HCT116 (cell line): ENCODE data around the gene PARP9. TPM values are rescaled to one million over a fixed set of nuclear protein-coding genes. Genes with fewer than 3 reads are reported as not detected.
A peak's percentile ranks its signal among the peaks of the same experiment; 100 is the strongest.

Experiments used
- ATAC-seq: fragments of 200-7000 bp; cut with Tn5 transposase; 2 replicates; pipeline ENCODE4 v1.9.1; 2020; ENCODE audit warnings: mild to moderate bottlenecking, moderate library complexity
- BruUV-seq: library from RNA; stranded (reverse); fragments of 400-500 nt; replicated peaks from 2 replicates; lab custom pipeline; 2021; lab: Mats Ljungman, UMichigan
- CTCF ChIA-PET: fragments of 300-600 bp; sonication (Branson Sonifier 250); formaldehyde crosslinking; loops from one replicate; lab custom pipeline; 2021; ENCODE audit warnings: antibody characterized with exemption; lab: Charles Lee
- POLR2A ChIA-PET: fragments of 300-600, 350-600 bp; sonication (Branson Sonifier 250); formaldehyde crosslinking; loops from one replicate; lab custom pipeline; 2021; ENCODE audit warnings: antibody characterized with exemption; lab: Charles Lee
- RAD21 ChIA-PET, 2 experiments: fragments of 300-600 bp; sonication (Branson Sonifier 250); formaldehyde crosslinking; loops; one replicate each; lab custom pipeline; 2023; ENCODE audit warnings: low total read pairs in 2 of 2; ENCODE audit not compliant: uncharacterized antibody in 2 of 2, unreplicated experiment in 2 of 2, low non-redundant PET in 1 of 2; lab: Charles Lee
- DNase-seq: peaks from one replicate; pipeline ENCODE4 v3.0.0-alpha.2; 2010; ENCODE audit warnings: low read depth, low spot score
- H2AFZ ChIP-seq: fragments of 200-600 bp; shearing (Covaris generic), sonication (generic); 2 replicates; pipeline ENCODE4 v1.6.1; 2017; ENCODE audit warnings: low read depth, mixed run types, mixed read lengths, antibody characterized with exemption, low read length; ENCODE audit not compliant: poor library complexity, severe bottlenecking
- H3K27ac ChIP-seq: 2 replicates; pipeline ENCODE4 v1.5.1; 2012; ENCODE audit warnings: low read depth, low read length
- H3K27me3 ChIP-seq: fragments of 200-600 bp; sonication (generic); 2 replicates; pipeline ENCODE4 v1.6.1; 2016; ENCODE audit warnings: mixed run types, low read length, mixed read lengths; ENCODE audit not compliant: insufficient read depth
- H3K36me3 ChIP-seq, 2 experiments: fragments of 200-500 bp in 1 of 2; fragments of 200-600 bp in 1 of 2; sonication (Bioruptor generic) in 1 of 2; sonication (generic) in 1 of 2; 2 replicates each; pipeline versions ENCODE4 v1.5.1 to v1.6.1; 2014 to 2016; ENCODE audit warnings: low read length in 2 of 2, inconsistent platforms in 1 of 2, mixed read lengths in 1 of 2, mixed run types in 1 of 2; ENCODE audit not compliant: insufficient read depth in 2 of 2, control insufficient read depth in 1 of 2
- H3K4me1 ChIP-seq, 2 experiments: fragments of 200-600 bp in 1 of 2; sonication (generic) in 1 of 2; 2 replicates each; pipeline versions ENCODE4 v1.5.1 to v1.6.1; 2012 to 2017; ENCODE audit warnings: low read length in 2 of 2, inconsistent platforms in 1 of 2, mild to moderate bottlenecking in 1 of 2, mixed read lengths in 1 of 2, mixed run types in 1 of 2, moderate library complexity in 1 of 2; ENCODE audit not compliant: insufficient read depth in 2 of 2, control insufficient read depth in 1 of 2
- H3K4me2 ChIP-seq: fragments of 200-600 bp; sonication (generic); 2 replicates; pipeline ENCODE4 v1.6.1; 2017; ENCODE audit warnings: mixed run types, low read length, mixed read lengths
- H3K4me3 ChIP-seq, 2 experiments: fragments of 200-600 bp in 1 of 2; sonication (generic) in 1 of 2; replicated peaks in 1 of 2; 2 replicates each; pipeline ENCODE4 v1.5.1; 2011 to 2016; ENCODE audit warnings: low read length in 2 of 2, control low read depth in 1 of 2, low read depth in 1 of 2, mild to moderate bottlenecking in 1 of 2, mixed read lengths in 1 of 2, mixed run types in 1 of 2
- H3K79me2 ChIP-seq: fragments of 200-600 bp; sonication (generic); 2 replicates; pipeline ENCODE4 v1.6.1; 2017; ENCODE audit warnings: mild to moderate bottlenecking, mixed run types, low read length, moderate library complexity, mixed read lengths; ENCODE audit not compliant: insufficient read depth
- H3K9ac ChIP-seq: fragments of 200-600 bp; sonication (generic); 2 replicates; pipeline ENCODE4 v1.6.1; 2016; ENCODE audit warnings: low read length, mixed read lengths
- H3K9me2 ChIP-seq: fragments of 200-600 bp; sonication (generic), shearing (Covaris generic); 2 replicates; pipeline ENCODE4 v1.6.1; 2017; ENCODE audit warnings: mixed run types, mild to moderate bottlenecking, moderate library complexity; ENCODE audit not compliant: insufficient read depth
- H3K9me3 ChIP-seq, 2 experiments: fragments of 200-500 bp in 1 of 2; fragments of 200-600 bp in 1 of 2; sonication (Bioruptor generic) in 1 of 2; sonication (generic) in 1 of 2; 2 replicates each; pipeline ENCODE4 v1.6.1; 2014 to 2017; ENCODE audit warnings: low read length in 2 of 2, mixed read lengths in 2 of 2, inconsistent platforms in 1 of 2, low read depth in 1 of 2, mild to moderate bottlenecking in 1 of 2, mixed run types in 1 of 2, moderate library complexity in 1 of 2; ENCODE audit not compliant: control insufficient read depth in 1 of 2, insufficient read depth in 1 of 2
- H4K20me1 ChIP-seq: fragments of 200-600 bp; sonication (generic), shearing (Covaris generic); 2 replicates; pipeline ENCODE4 v1.6.1; 2017; ENCODE audit warnings: mixed run types, mild to moderate bottlenecking, moderate library complexity; ENCODE audit not compliant: insufficient read depth
- ATF3 ChIP-seq: IDR thresholded peaks from 2 replicates; pipeline ENCODE4 v1.6.1; 2012
- CBX3 ChIP-seq: IDR thresholded peaks from 2 replicates; pipeline ENCODE4 v1.6.1; 2012; ENCODE audit warnings: low read depth
- CEBPB ChIP-seq: IDR thresholded peaks from 2 replicates; pipeline ENCODE4 v1.6.1; 2012; ENCODE audit warnings: low read depth
- CTCF ChIP-seq, 3 experiments: fragments of 200-600 bp in 1 of 3; sonication (generic) in 1 of 3; IDR thresholded peaks in 2 of 3; conservative IDR thresholded peaks in 1 of 3; 2 replicates each; pipeline ENCODE4 v1.5.1; 2012 to 2017; ENCODE audit warnings: low read depth in 2 of 3, low read length in 2 of 3, antibody characterized with exemption in 1 of 3, borderline replicate concordance in 1 of 3, control low read depth in 1 of 3, mild to moderate bottlenecking in 1 of 3, mixed read lengths in 1 of 3, mixed run types in 1 of 3, moderate library complexity in 1 of 3; ENCODE audit not compliant: insufficient read depth in 1 of 3
- EGR1 ChIP-seq: IDR thresholded peaks from 2 replicates; pipeline ENCODE4 v1.6.1; 2012; ENCODE audit warnings: low read depth
- ELF1 ChIP-seq: IDR thresholded peaks from 2 replicates; pipeline ENCODE4 v1.6.1; 2012; ENCODE audit warnings: low read depth, borderline replicate concordance
- EZH2 ChIP-seq: fragments of 200-600 bp; sonication (generic); IDR thresholded peaks from 2 replicates; pipeline ENCODE4 v1.6.1; 2017; ENCODE audit warnings: antibody characterized with exemption, mixed run types
- EZH2phosphoT487 ChIP-seq: fragments of 200-600 bp; IDR thresholded peaks from 2 replicates; pipeline ENCODE4 v1.6.1; 2018; ENCODE audit warnings: antibody characterized with exemption, borderline replicate concordance
- FOSL1 ChIP-seq: IDR thresholded peaks from 2 replicates; pipeline ENCODE4 v1.6.1; 2012; ENCODE audit warnings: low read depth
- JUND ChIP-seq: IDR thresholded peaks from 2 replicates; pipeline ENCODE4 v1.6.1; 2012
- MAX ChIP-seq: IDR thresholded peaks from 2 replicates; pipeline ENCODE4 v1.6.1; 2012
- POLR2A ChIP-seq: IDR thresholded peaks from 2 replicates; pipeline ENCODE4 v1.7.0; 2011; ENCODE audit warnings: borderline replicate concordance; ENCODE audit not compliant: insufficient read depth, insufficient read length; ENCODE audit errors: extremely low read depth
- POLR2AphosphoS5 ChIP-seq: IDR thresholded peaks from 2 replicates; pipeline ENCODE4 v1.6.1; 2011; ENCODE audit warnings: mild to moderate bottlenecking, low read depth, low read length, moderate library complexity
- RAD21 ChIP-seq: IDR thresholded peaks from 2 replicates; pipeline ENCODE4 v1.6.1; 2012; ENCODE audit warnings: low read depth, mild to moderate bottlenecking
- REST ChIP-seq: IDR thresholded peaks from 2 replicates; pipeline ENCODE4 v1.6.1; 2012; ENCODE audit warnings: low read depth
- SP1 ChIP-seq: IDR thresholded peaks from 2 replicates; pipeline ENCODE4 v1.6.1; 2012; ENCODE audit warnings: low read depth
- SRF ChIP-seq: IDR thresholded peaks from 2 replicates; pipeline ENCODE4 v1.6.1; 2012; ENCODE audit warnings: low read depth
- TCF7L2 ChIP-seq: IDR thresholded peaks from 2 replicates; pipeline ENCODE4 v1.7.0; 2011; ENCODE audit warnings: borderline replicate concordance, inconsistent platforms; ENCODE audit not compliant: insufficient read depth, insufficient read length; ENCODE audit errors: extremely low read depth
- YY1 ChIP-seq: IDR thresholded peaks from 2 replicates; pipeline ENCODE4 v1.6.1; 2011; ENCODE audit warnings: low read length, low read depth, moderate library complexity, mild to moderate bottlenecking; ENCODE audit not compliant: insufficient replicate concordance; ENCODE audit errors: extremely low read depth
- ZFX ChIP-seq: fragments of 450-650 bp; IDR thresholded peaks from 2 replicates; pipeline ENCODE4 v1.6.1; 2017
- ZNF274 ChIP-seq: fragments of 200-500 bp; sonication (Bioruptor generic); IDR thresholded peaks from 2 replicates; pipeline ENCODE4 v1.6.1; 2014; ENCODE audit warnings: mild to moderate bottlenecking, low read depth, low read length, inconsistent platforms
- intact Hi-C: fragments of 100-400 bp; cut with micrococcal nuclease; formaldehyde crosslinking; loops from 2 replicates; pipeline ENCODE4 v1.10.0; 2022
- total RNA-seq: library from RNA; stranded (reverse); gene quantifications from one replicate; pipeline ENCODE4 v1.2.1, GENCODE V29; 2021; ENCODE audit not compliant: unreplicated experiment

PARP9 gene
- total RNA-seq, 1 experiment from 2014 or later: 9.5 TPM

GRCh38 chr3:122497425-122497824, 66.7 kb downstream of the PARP9 start:
- Histone ChIP-seq H2AFZ (no peak overlapping the region), H3K9ac (no peak overlapping the region), H4K20me1 (peaks cover 7% of the 10 kb centered on the region; the same call in 1 of the 2 replicates), H3K4me3 (no peak overlapping the region), H3K9me2 (no peaks in the 10 kb centered on the region), H3K4me1 (peaks cover 2 to 26% of the 10 kb centered on the region in 2 experiments; a peak in 3 of 4 replicates), H3K4me2 (peak overlapping the region; percentile 43; the same call in 1 of the 2 replicates), H3K79me2 (peaks cover 85% of the 10 kb centered on the region), H3K36me3 (peaks cover 3% of the 10 kb centered on the region in 2 experiments; a peak in 3 of 4 replicates), H3K27ac (no peak overlapping the region), H3K27me3 (no peaks in the 10 kb centered on the region), H3K9me3 (no peaks in the 10 kb centered on the region)
- BruUV-seq: no TSS peak
- POLR2A ChIA-PET: no interaction called here
- peak; percentile 81 for ATAC-seq
- intact Hi-C loops: no loop called here
- DNase-seq: peak; percentile 45
- RAD21 ChIA-PET: no interaction called here
- CTCF ChIA-PET: no interaction called here
- TF ChIP-seq CBX3: peak; percentile 50; the same call in 1 of the 2 replicates
- TF ChIP-seq SP1: peak; percentile 28; the same call in 1 of the 2 replicates
- no peak for TF ChIP-seq ZFX
- TF ChIP-seq RAD21: no peak
- peak; percentile 58 for TF ChIP-seq FOSL1
- no peak for TF ChIP-seq ELF1
- no peak for TF ChIP-seq CTCF (IDR thresholded peaks at IDR 0.05 in 2 of 3, conservative IDR thresholded peaks at IDR 0.05 in 1 of 3; ENCODE audit: borderline replicate concordance in 1 of 3, insufficient read depth in 1 of 3, low read depth in 2 of 3, low read length in 2 of 3)
- TF ChIP-seq ZNF274: no peak
- no peak for TF ChIP-seq EZH2
- no peak for TF ChIP-seq YY1
- TF ChIP-seq EGR1: 0 out of 2 replicates have a peak, but pooled peaks have one; percentile 7
- TF ChIP-seq ATF3: no peak
- TF ChIP-seq SRF: no peak
- no peak for TF ChIP-seq MAX
- no peak for TF ChIP-seq POLR2AphosphoS5
- TF ChIP-seq REST: no peak
- peak; percentile 47; the same call in 1 of the 2 replicates for TF ChIP-seq JUND
- no peak for TF ChIP-seq POLR2A
- TF ChIP-seq CEBPB: peak; percentile 62; the same call in 1 of the 2 replicates
- no peak for TF ChIP-seq EZH2phosphoT487
- TF ChIP-seq TCF7L2: no peak
